HG03469 (cell line): ENCODE results near the gene NEMP1.

ENCODE experiments used
- ATAC-seq: cut with Tn5 transposase; IDR thresholded peaks from one replicate; pipeline ENCODE4 v1.9.1; 2021; ENCODE audit warnings: mild to moderate bottlenecking, moderate library complexity, moderate number of reproducible peaks; ENCODE audit not compliant: unreplicated experiment

NEMP1 gene

DNA sequence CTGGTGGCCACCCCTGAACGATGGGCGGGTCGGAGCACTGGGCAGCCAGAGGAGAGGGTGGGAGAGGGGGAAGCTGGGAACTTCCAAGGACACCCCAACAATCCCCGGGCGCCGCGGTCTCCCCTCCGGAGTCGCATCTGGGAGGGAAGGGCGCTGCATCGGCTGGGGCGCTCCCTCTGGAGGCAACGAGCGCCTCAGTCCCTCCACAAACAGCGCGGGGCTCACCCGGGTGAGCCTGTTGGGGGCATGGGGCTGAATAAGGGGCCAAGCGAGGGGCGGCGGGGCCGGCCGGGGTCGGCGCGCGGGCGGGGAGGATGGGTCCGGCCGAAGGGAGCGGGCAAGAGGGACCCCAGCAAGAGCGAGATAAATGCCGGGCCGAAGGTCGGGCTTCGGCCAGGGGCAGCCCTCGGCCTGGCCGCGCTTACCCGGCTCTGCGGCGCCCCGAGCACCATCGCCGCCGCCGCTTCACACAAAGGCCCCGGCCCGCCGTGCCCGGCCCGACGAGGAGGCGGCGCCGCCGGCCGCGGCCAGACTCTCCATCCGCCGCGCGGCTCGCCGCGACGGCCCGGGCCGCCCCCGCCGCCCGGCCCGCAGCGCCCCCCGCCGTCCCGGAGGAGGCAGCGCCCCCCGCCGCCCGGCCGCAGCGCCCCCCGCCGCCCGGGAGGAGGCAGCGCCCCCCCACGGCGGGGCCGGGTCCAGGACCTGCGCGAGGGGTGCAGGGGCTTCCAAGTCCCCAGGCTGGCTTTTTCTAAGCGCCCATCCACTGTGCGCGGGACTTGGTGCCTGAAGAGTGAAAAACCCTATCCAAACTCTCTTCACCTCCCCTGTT is 72.4 kb downstream of the NEMP1 start, which contains the start of gene ZBTB39:
TSS of gene ZBTB39 (minus strand) at position 567 of the 829 bp plus-strand sequence. CDS start 1,629 bp downstream, outside the sequence.
- peak; percentile 49 for ATAC-seq
